ENCODE data around the gene ABCC3. TPM values are rescaled to one million over a fixed set of nuclear protein-coding genes. Genes with fewer than 3 reads are reported as not detected.

The ABCC3 gene
- total and polyA plus RNA-seq, 4 donors = 10.3 to 46.4 (median 32.0) TPM

- no peak for TF ChIP-seq CTCF (IDR thresholded peaks at IDR 0.05; ENCODE audit: control extremely low read depth, extremely low read depth)
- peaks cover 0 to 65% (median 35%) of the 10 kb centered on the region in 5 donors for H3K4me1 ChIP-seq (ENCODE audit: control insufficient read depth in 5 of 5, insufficient read depth in 5 of 5, low read length in 5 of 5)
- no peak for ATAC-seq (ENCODE audit: insufficient read depth, low FRiP score)
- no peak for DNase-seq
- 73 to 100% methylated on average over 2 of the region's 2 CpGs for WGBS, 2 donors
- no peaks in the 10 kb centered on the region for H3K36me3 ChIP-seq (ENCODE audit: control insufficient read depth in 4 of 4, insufficient read depth in 4 of 4, low read length in 4 of 4)
- peak overlapping the region in 1 of 2 donors; percentile 80 for H3K27ac ChIP-seq (ENCODE audit: low read depth in 1 of 2, low read length in 1 of 2)
- H3K9ac ChIP-seq (ENCODE audit: insufficient read depth in 1 of 2, low read length in 2 of 2) = peak overlapping the region in 1 of 2 donors; percentile 35
- H3K4me3 ChIP-seq = no peak overlapping the region
- H3K9me3 ChIP-seq (ENCODE audit: control insufficient read depth in 4 of 4, insufficient read depth in 3 of 4, low read length in 3 of 4) = no peaks in the 10 kb centered on the region
- peaks cover 0 to 2% (median 0%) of the 10 kb centered on the region in 3 donors for H3K27me3 ChIP-seq (ENCODE audit: control insufficient read depth in 3 of 3, insufficient read depth in 3 of 3, low read length in 2 of 3)
Observed at GRCh38 chr17:50638606-50638965, 3.9 kb downstream of the ABCC3 start.

GRCh38 chr17:50638966-50639713 lies 4.5 kb downstream of the ABCC3 start:
- peak; percentile 94 to 97 (median 95) for DNase-seq
- H3K9me3 ChIP-seq (ENCODE audit: control insufficient read depth in 4 of 4, insufficient read depth in 3 of 4, low read length in 3 of 4) = no peaks in the 10 kb centered on the region
- H3K27ac ChIP-seq (ENCODE audit: low read depth in 1 of 2, low read length in 1 of 2) = peak overlapping the region in 1 of 2 donors; percentile 80
- H3K9ac ChIP-seq (ENCODE audit: insufficient read depth in 1 of 2, low read length in 2 of 2) = peak overlapping the region in 1 of 2 donors; percentile 35
- H3K27me3 ChIP-seq (ENCODE audit: control insufficient read depth in 3 of 3, insufficient read depth in 3 of 3, low read length in 2 of 3) = peaks cover 0 to 2% (median 0%) of the 10 kb centered on the region in 3 donors
- peaks cover 0 to 62% (median 35%) of the 10 kb centered on the region in 5 donors for H3K4me1 ChIP-seq (ENCODE audit: control insufficient read depth in 5 of 5, insufficient read depth in 5 of 5, low read length in 5 of 5)
- peak; percentile 77 for ATAC-seq (ENCODE audit: insufficient read depth, low FRiP score)
- no peak overlapping the region for H3K4me3 ChIP-seq
- no peaks in the 10 kb centered on the region for H3K36me3 ChIP-seq (ENCODE audit: control insufficient read depth in 4 of 4, insufficient read depth in 4 of 4, low read length in 4 of 4)
- WGBS, 2 donors = 6 to 8% methylated on average over 9 of the region's 9 CpGs
- no peak for TF ChIP-seq CTCF (IDR thresholded peaks at IDR 0.05; ENCODE audit: control extremely low read depth, extremely low read depth)

- Histone ChIP-seq H3K9me3 (ENCODE audit: control insufficient read depth in 4 of 4, insufficient read depth in 3 of 4, low read length in 3 of 4) (no peaks in the 10 kb centered on the region), H3K4me3 (no peak overlapping the region), H3K4me1 (ENCODE audit: control insufficient read depth in 5 of 5, insufficient read depth in 5 of 5, low read length in 5 of 5) (peaks cover 0 to 47% (median 31%) of the 10 kb centered on the region in 5 donors), H3K36me3 (ENCODE audit: control insufficient read depth in 4 of 4, insufficient read depth in 4 of 4, low read length in 4 of 4) (no peaks in the 10 kb centered on the region), H3K9ac (ENCODE audit: insufficient read depth in 1 of 2, low read length in 2 of 2) (no peak overlapping the region), H3K27me3 (ENCODE audit: control insufficient read depth in 3 of 3, insufficient read depth in 3 of 3, low read length in 2 of 3) (no peaks in the 10 kb centered on the region), H3K27ac (ENCODE audit: low read depth in 1 of 2, low read length in 1 of 2) (peak overlapping the region in 1 of 2 donors; percentile 48)
- ATAC-seq (ENCODE audit: insufficient read depth, low FRiP score) = peak; percentile 56
- TF ChIP-seq CTCF (IDR thresholded peaks at IDR 0.05; ENCODE audit: control extremely low read depth, extremely low read depth) = no peak
- DNase-seq = peak; percentile 79 to 90 (median 85)
- WGBS, 2 donors = 31 to 44% methylated on average over 12 of the region's 12 CpGs
Observed at GRCh38 chr17:50640686-50641351, 6.1 kb downstream of the ABCC3 start.

Measured in lung (tissue), 12 donors.